Right ventricle myocardium inferior (tissue), 1 donor: ENCODE measurements around the gene CCDC197. TPM values are rescaled to one million over a fixed set of nuclear protein-coding genes. Genes with fewer than 3 reads are reported as not detected.

ENCODE experiments used
- ATAC-seq: fragments of 200-7000 bp; cut with Tn5 transposase; one replicate; pipeline ENCODE4 v1.9.1; 2020; ENCODE audit warnings: mild to moderate bottlenecking, moderate library complexity
- DNase-seq: peaks from one replicate; pipeline ENCODE4 v3.0.0; 2021; ENCODE audit errors: missing footprints
- intact Hi-C: fragments of 100-400 bp; cut with DNase I; formaldehyde crosslinking; loops from one replicate; pipeline ENCODE4 v1.11.0; 2022
- total RNA-seq: library from RNA; stranded (reverse); fragmentation: NEBNext Ultra II Directional; extraction: Animal tissue kit (Norgen Biotek cat#: 25700); gene quantifications from one replicate; pipeline ENCODE4 v1.2.1, GENCODE V29; 2021
- donor health status: DM: no; HTN: yes; CAD: no; lungs with severe emphysema.

Gene CCDC197
- total RNA-seq, 1 donor from 2014 or later: 0.84 TPM

DNA sequence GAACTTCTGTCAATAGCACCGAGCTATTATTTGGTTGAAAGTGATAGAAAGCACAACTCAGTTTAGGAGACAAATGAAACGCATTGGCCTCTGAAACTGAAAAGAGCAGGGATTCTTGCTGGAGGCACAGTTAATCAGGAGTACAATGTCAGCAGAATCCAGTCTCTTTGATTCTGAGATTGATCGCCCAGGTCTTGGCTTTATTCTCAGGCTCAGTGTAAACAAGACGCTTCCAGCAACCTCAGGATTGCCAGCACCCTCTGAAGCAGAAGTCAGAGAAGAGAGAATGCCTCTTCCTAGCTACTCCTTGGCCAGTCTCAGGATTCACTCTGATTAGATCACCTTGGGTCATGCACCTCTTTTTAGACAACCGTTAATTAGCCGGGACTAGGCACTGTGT, 17.3 kb downstream of the CCDC197 start:
- DNase-seq: peak; percentile 1
- no peak for ATAC-seq
- intact Hi-C loops: no loop called here

DNA sequence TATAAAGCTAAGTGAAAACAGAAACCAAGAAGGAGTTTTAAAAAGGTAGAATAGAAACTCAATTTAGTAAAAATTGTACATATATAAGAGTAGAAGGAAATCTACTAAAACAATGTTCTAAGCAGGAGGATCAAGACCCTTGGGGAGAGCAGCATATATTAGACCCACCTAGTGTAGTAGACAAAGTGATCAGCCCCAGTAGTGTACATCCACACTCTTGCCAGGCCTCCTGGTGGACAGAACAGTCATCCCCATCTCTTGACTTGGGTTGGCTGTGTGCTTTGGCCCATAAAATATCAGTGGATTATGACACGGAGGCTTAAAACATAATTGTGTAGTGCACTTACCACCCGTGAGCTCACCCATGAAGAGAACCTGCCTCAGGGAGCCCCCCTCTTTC, 18.1 kb downstream of the CCDC197 start:
- intact Hi-C loops: no loop called here
- ATAC-seq: no peak
- no peak for DNase-seq

DNA sequence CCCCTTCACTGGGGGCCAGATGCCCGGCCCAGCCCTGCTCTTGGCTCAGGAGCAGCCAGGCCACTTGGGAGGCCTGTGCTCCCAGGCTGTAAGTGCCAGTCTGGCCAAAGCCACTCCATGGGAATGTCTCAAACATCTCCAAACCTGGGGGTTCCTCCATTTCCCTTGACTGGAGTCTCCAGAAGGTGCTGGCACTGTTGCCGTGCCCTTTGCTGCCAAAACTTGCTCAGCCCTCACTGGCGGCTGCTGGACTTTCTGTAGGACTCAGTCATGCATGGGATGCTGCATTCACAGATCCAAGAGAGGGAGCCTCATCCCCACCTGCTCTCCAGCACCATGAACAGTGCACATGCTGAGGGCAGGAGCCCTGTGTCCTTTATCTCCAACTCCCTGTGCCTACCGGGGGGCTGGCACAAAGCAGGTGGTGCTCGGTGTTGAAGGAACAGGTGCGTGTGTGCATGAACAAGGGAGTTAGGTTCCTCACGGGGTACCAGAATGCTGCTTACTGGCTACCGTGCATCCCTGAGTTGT, 19.4 kb downstream of the CCDC197 start:
- peak; percentile 6 for ATAC-seq
- intact Hi-C loops: no loop called here
- DNase-seq: peak; percentile 58

DNA sequence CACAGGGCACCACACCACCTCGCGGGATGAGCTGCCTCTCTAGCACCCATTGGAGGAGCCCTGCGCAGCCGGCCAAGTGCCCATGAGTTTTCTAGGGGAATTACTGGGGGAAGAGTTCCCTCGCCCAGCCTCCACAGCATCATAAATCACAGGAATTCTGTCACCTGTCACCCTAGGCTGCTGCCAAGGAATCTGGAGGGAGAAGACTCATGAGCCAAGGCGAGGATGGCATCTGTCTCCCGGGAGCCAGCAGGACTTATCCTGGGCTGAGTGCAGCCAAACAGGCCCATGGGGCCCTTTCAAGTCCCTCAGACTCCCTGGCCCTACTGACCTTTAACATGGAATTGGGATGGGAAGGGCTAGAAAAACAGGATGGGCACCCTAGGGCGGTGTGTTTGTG, 21.2 kb downstream of the CCDC197 start:
- ATAC-seq: no peak
- peak; percentile 27 for DNase-seq
- intact Hi-C loops: no loop called here

DNA sequence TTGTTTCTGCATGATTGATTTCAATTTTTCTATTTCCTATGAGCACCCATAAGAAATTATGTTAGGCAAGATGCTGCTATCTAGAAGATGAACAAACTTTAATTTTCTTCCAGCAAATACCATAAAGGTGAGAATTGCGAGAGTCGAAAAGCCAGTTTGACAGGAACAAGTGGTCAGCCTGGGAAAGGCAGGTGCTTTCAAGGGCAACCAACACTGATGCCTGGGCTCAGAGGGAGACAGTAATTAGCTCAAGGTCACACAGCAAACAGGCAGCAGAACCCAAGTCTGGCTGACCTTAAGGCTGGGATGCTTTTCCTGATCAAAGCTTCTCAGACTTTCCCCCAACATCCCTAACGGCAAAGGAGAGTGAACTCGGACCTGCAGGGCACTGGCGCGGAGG, 22.2 kb downstream of the CCDC197 start:
- no peak for ATAC-seq
- intact Hi-C loops: no loop called here
- no peak for DNase-seq

DNA sequence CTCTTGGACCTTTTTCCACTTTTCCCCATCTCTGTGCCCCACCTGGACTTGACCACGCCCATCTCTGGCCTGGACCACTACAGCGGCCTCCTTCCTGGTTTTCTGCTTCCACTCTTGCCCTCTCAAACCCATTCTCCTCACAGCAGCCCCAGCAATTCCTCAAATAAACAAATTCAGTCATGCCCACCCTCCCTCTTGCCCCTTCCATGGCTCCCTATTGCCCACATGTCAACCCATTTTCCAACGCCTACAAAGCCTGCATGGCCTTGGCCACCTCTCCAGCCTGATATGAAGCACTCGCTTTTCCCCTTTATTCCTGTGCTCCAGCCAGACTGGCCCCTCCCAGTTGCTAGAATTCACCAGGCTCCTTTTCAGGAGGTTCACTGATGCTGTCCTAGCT, 23.2 kb downstream of the CCDC197 start:
- no peak for ATAC-seq
- DNase-seq: no peak
- intact Hi-C loops: no loop called here

DNA sequence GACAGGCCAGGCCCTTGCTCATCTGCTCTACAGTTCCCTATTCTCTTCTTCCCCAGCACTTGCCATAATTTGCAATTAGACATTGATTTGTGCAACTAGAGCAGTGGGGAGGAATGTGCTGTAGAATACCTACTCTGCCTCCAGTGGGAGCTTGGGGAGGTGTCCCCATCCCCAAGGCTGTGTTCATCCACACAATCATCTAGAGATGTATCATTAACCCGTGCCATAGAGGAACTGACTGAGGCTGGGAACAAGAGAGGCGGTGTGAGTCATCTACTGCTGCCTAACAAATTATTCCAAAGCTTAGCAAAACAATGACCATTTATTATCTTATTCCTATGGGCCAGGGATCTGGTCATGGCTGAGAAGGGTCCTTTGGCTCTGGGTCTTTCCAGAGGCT, 23.9 kb downstream of the CCDC197 start:
- DNase-seq (no peak), ATAC-seq (no peak)
- intact Hi-C loops: no loop called here

DNA sequence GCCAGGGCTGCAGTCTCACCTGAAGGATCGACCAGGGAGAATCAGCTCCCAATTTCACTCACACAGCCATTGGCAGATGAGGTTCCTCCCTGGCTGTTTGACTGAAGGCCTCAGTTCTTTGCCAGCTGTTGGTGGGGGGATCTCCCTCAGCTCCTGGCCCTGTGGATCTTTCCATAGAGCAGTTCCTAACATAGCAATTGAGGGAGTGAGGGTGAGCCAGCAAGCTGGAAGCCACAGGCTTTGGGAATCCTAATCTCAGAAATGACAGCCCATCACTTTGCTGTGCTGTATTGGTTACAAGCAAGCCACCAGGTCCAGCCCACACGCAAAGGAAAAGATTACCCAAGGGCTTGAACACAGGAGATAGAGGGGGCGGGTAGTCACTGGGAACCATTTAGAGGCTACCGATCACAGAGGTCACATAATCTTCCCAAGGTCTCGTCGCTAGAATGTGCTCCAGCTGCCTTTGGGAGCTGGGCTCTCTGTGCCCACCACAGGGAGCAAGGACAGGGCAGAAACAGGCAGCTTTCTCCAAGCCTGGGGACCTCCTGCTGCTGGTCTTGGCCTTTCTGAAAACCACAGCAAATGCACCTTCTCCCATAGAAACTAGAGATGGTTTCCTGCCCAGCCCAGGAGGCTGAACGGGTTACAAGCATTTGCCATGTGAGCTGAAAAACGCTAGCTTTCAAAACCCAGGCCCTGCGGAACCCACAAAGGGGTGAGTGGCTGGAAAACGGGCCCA, 24.5 kb downstream of the CCDC197 start:
- DNase-seq: no peak
- intact Hi-C loops: no loop called here
- ATAC-seq: no peak

DNA sequence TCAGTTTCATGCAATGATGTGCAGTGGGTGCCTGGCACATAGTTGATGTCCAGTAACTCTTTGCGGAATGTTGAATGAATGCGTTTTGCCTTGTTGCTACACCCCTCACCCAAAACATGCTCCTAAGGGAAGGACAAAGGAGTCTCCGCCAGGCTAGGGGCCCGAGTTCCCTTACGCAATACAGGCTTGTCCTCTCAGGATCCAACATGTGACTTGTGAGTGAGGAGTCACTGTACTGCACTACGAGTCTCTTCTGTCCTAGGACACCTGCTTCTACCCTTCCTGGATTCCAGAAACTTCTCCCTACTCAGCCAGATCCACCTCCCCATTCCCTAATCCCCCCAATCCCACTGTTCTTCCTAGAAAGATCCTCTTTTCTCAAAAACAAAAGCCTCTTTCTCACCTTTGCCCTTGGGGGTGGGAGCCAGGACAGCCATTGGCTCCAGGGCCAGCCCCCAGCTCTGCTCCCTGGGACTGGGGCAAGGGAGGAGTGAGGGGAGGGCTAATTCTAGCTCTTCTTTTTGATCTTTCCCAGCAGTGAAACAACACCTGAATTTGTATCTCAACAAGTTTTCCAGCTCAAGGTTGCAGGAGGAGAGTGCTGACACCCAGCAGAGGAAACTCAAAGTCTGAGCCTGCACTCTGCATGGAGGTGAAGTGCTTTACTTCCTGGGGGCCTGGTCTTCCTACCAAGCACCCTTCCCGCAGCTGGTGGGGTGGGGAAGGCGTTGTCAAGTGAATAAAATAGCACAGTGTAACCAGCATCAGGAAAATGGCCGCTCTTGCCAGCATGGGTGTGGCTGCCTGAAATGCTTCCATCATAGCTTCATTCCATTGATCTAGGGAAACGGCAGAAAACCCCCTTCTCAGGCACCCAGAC, 25.7 kb downstream of the CCDC197 start:
- intact Hi-C loops: no loop called here
- DNase-seq (peak; percentile 57), ATAC-seq (no peak)

DNA sequence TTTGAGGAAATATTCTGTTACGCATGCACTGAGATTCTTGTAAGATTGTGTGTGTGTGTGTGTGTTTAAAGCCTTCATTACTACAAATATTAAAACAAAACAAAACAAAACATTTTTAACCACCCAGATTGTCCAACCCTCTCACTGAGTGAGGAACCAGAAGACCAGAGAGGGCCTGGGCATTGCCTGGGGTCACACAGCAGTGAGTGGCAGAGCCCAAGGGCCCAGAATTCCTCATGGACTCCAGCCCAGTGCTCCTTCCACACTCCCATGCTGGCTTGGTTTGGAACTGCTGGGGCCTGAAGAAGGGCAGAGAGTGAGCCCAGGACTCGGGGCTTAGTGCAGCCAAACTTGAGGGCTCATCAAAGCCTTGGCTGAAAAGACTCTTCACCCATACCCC, 27.4 kb downstream of the CCDC197 start:
- DNase-seq (peak; percentile 13), ATAC-seq (no peak)
- intact Hi-C loops: no loop called here

DNA sequence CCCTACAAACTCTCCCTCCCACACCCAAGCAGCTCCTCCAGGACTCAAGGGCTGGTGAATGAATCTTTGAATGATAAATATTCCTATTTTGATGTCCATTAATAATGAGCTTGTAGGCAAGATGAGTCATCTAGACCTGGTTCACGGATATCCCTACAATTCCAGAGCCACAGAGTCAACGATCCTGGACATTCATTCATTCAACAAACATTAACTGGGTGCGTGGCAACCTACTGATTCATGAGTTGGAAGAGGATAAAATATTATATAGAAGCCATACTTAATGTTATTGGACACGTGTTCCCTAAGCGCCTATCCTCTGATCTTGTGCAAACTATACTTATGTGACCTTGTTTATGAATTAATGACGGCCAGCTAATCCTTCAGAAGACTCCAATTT, 28.6 kb downstream of the CCDC197 start:
- DNase-seq (no peak), ATAC-seq (no peak)
- intact Hi-C loops: no loop called here

DNA sequence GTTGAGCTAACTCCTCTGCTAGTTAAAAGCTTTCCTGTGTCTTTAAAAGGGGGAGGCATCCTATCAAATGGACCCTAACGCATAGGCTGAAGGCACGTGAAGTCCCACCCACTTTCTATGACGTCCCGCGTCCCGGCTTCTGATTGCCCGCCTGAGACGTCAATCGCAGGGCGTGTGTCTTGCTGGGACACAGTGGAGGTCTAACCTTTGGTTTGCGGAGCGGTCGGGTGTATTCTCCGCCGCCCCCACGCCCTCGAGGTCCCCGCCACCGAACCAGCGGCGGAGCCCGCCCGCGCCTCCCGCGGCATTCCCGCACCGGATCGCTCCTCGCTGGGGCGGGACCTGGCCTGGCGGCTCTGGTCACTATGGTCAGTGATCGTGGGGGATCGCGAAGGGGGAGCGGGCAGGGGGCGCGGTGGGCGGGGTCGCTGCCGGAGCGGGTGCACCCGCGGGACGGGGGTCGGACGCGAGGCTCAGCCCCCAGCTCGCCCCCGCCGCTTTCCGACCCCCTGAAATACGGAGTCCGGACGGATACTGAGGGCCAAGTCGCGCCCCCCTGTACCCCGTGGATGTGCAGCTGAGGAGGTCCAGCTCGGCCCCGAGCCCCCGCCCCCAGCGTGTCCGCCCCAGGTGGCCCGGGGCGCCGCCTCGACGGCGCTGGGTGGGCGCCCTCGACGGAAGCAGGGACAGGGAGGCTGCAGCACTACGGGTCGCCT, 29.2 kb downstream of the CCDC197 start, which contains the start of gene OTUB2:
OTUB2 (plus strand) TSS at position 168 of the 716 bp plus-strand sequence; CDS start at position 366, 198 bp downstream.
- ATAC-seq (peak; percentile 99), DNase-seq (peak; percentile 97)
- intact Hi-C loops: no loop called here

DNA sequence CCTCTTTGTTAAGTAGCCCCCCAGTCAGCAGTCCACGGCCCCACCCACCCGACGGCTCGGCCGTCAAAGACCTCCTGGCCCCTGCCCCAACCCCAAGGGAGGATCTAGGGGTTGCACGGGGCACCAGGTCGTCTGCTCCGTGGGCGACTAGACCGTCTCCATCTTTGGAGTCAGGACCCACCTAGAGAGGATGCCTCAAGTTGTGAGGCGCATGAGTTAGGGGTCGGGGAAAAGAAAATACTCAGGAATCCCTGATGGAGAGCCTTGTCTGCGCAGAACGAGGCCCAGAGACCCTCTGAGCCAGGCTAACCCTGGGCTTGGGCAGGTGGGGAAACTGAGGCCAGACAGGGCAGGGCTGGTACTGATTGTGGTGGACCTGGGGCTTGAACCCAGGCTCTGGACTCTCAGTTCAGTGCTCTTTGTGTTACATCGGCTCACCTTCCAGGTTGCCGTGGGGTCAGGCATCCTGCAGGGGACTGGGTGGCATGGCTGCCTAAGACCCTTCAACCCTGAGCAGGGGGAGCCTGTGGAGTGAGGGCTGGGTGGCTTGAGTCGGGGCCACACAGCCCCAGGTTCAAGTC, 29.9 kb downstream of the CCDC197 start:
- intact Hi-C loops: no loop called here
- no peak for ATAC-seq

DNA sequence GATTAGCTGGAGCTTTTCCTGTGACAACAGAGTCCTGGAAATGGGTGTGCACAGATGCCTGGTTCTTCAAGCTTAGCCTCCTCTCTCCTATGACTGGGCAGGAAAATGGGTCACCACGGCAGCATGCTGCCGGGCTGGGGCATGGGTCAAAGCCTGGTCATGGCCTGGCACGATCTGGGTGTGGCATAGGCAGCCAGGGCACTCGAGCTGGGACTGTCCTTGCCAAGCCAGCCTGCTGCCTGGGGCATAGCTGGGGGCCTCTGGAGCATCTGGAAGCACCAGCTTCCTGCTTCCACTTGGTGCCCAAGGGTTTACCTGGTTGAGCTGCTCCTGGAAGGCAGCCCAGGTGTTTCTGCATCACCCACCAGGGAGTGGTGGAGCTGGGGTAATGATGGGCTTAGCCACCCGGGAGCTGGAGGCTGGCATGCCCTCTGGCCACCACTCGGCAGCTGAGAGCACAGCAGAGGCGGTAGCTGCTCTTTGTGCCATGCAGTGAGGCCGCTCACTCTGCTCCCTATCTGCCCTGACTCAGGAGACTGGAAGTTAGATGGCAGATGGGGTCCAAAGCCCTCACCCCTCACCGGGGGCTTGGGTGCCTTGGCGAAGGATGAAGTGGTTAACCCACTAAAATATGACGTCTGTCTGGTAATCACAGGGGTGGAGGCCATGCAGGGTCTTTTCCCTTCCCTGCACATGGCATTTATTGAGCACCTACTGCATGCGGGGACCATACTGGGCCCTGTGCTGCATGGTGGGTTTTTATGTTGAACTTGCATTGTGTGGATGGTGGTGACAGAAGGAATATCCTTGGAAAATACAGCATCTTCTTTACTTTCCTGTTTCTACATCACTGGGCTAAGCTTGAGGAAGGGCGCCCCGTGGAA, 30.7 kb downstream of the CCDC197 start:
- DNase-seq (no peak), ATAC-seq (no peak)
- intact Hi-C loops: no loop called here

More for the DNA sequence above, 29.9 kb downstream of the CCDC197 start:
- DNase-seq: no peak

DNA sequence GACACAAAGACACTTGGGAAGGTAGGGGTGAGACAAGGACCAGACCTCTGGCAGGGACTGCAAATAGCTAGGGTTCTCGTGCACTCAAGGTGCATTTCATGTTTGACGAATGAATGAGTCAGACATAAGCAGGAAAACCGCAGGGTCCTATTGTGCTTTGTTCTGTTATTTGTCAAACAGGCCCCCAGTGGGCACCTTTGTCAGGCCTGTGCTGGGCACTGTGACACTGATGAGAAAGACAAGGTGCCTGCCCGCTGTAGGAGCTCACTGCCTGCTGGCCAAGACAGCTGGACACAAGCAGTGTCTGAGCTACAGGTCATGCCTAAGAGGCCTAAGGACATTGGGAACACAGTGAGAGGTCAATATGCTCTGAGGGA, 31.3 kb downstream of the CCDC197 start:
- ATAC-seq: no peak
- DNase-seq: no peak
- intact Hi-C loops: no loop called here

DNA sequence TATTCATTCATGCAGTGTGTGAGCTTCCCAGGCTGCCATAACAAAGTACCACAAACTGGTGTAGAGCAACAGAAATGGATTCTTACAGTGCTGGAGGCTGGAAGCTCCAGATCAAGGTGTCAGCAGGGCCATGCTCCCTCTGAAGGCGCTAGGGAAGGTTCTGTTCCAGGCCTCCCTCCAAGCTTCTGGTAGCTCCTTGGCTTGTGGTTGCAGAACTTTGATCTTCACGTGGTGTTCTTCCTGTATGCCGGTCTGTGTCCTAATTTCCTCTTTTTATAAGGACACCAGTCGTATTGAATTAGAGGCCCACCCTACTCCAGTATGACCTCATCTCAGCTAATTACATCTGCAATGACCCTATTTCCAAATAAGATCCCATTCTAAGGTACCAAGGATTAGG, 32.2 kb downstream of the CCDC197 start:
- intact Hi-C loops: no loop called here
- ATAC-seq (no peak), DNase-seq (no peak)

DNA sequence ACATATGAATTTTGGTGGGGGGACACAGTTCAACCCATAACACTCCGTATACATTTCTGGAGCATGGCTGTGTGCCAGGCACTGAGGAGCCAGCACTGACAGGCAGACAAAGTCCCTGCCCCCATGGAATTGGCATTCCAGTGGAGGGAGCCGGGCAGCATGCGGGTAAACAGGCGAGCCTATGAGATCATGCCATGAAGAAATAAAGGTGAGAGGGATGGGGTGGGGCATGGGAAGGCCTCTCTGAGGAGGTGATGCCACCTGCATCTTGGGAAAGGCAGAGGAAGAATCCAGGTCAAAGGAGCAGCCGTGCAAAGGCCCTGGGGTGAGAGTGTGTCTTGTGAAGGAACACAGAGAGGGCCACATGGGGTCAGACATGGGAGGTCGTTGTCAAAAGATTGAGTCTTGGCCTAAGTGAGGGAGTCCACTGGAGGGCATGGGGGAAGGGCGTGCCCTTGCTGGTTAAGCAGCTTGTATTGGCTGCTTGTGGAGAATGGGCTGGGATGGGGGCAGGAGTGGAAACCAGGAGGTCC, 32.6 kb downstream of the CCDC197 start:
- intact Hi-C loops: no loop called here
- DNase-seq (no peak), ATAC-seq (no peak)

DNA sequence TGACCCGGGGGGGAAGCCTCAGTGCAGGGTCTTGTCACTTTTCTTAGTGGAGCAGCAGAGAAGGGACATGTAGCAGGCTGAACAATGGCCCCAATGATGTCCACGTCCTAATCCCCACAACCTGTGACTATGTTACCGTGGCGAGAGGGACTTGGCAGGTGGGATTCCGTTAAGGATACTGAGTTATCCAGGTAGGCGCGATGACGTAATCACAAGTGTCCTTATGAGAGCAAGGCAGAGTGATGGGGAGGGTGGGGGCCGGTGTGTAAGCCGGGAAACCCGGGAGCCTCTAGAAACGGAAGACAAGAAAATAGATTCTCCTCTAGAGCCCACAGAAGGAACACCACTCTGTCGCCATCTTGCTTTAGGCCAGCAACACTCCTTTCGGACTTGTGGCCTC, 33.5 kb downstream of the CCDC197 start:
- DNase-seq (no peak), ATAC-seq (no peak)
- intact Hi-C loops: no loop called here
